Measurements from ENCODE around the gene HOXB7.
A peak's percentile ranks its signal among the peaks of the same experiment; 100 is the strongest.

The HOXB7 gene

GRCh38 chr17:48592057-48592514, 18.7 kb downstream of the HOXB7 start:
- Mint-ChIP-seq H3K9me3 (no peaks in the 10 kb centered on the region), H3K36me3 (ENCODE audit: low read depth) (no peaks in the 10 kb centered on the region), H3K27ac (no peak overlapping the region), H3K4me1 (ENCODE audit: low read depth) (peaks cover 41% of the 10 kb centered on the region), H3K27me3 (peaks cover 98% of the 10 kb centered on the region), H3K4me3 (peak overlapping the region; percentile 33)
- DNase-seq: no peak

GRCh38 chr17:48591255-48592056, 19.4 kb downstream of the HOXB7 start:
- Mint-ChIP-seq H3K36me3 (ENCODE audit: low read depth) (no peaks in the 10 kb centered on the region), H3K4me3 (no peak overlapping the region), H3K9me3 (no peaks in the 10 kb centered on the region), H3K27me3 (peaks cover 98% of the 10 kb centered on the region), H3K27ac (no peak overlapping the region), H3K4me1 (ENCODE audit: low read depth) (peaks cover 38% of the 10 kb centered on the region)
- no peak for DNase-seq

- Mint-ChIP-seq H3K4me3 (no peak overlapping the region), H3K27me3 (peaks cover 99% of the 10 kb centered on the region), H3K36me3 (ENCODE audit: low read depth) (no peaks in the 10 kb centered on the region), H3K9me3 (no peaks in the 10 kb centered on the region), H3K27ac (no peak overlapping the region), H3K4me1 (ENCODE audit: low read depth) (peaks cover 41% of the 10 kb centered on the region)
- no peak for DNase-seq
These were observed 20.1 kb downstream of the HOXB7 start for GRCh38 chr17:48590607-48591161.

GRCh38 chr17:48589831-48590606, 20.8 kb downstream of the HOXB7 start, which contains the start of gene HOXB3:
Gene HOXB3 (minus strand): TSS chr17:48590241. CDS start chr17:48552474, 37,767 bp downstream.
- H3K4me1 Mint-ChIP-seq (ENCODE audit: low read depth): peaks cover 46% of the 10 kb centered on the region
- H3K27me3 Mint-ChIP-seq: peaks cover 99% of the 10 kb centered on the region
- no peaks in the 10 kb centered on the region for H3K9me3 Mint-ChIP-seq
- H3K4me3 Mint-ChIP-seq: no peak within 1 kb of the TSS
- peaks cover 2% of the 10 kb centered on the region for H3K36me3 Mint-ChIP-seq (ENCODE audit: low read depth)
- H3K27ac Mint-ChIP-seq: no peak within 1 kb of the TSS
- DNase-seq: no peak

- Mint-ChIP-seq H3K36me3 (ENCODE audit: low read depth) (peaks cover 2% of the 10 kb centered on the region), H3K9me3 (no peaks in the 10 kb centered on the region), H3K27ac (no peak overlapping the region), H3K27me3 (peaks cover 99% of the 10 kb centered on the region), H3K4me1 (ENCODE audit: low read depth) (peaks cover 49% of the 10 kb centered on the region), H3K4me3 (no peak overlapping the region)
- no peak for DNase-seq
These were observed 21.6 kb downstream of the HOXB7 start for GRCh38 chr17:48589060-48589830.

GRCh38 chr17:48588528-48588927, 22.3 kb downstream of the HOXB7 start:
- no peak overlapping the region for H3K27ac Mint-ChIP-seq
- H3K27me3 Mint-ChIP-seq: peaks cover 99% of the 10 kb centered on the region
- H3K4me3 Mint-ChIP-seq: no peak overlapping the region
- peaks cover 2% of the 10 kb centered on the region for H3K36me3 Mint-ChIP-seq (ENCODE audit: low read depth)
- no peaks in the 10 kb centered on the region for H3K9me3 Mint-ChIP-seq
- DNase-seq: no peak
- peaks cover 43% of the 10 kb centered on the region for H3K4me1 Mint-ChIP-seq (ENCODE audit: low read depth)

- H3K9me3 Mint-ChIP-seq: no peaks in the 10 kb centered on the region
- H3K27me3 Mint-ChIP-seq: peaks cover 99% of the 10 kb centered on the region
- H3K27ac Mint-ChIP-seq: no peak overlapping the region
- peaks cover 2% of the 10 kb centered on the region for H3K36me3 Mint-ChIP-seq (ENCODE audit: low read depth)
- H3K4me1 Mint-ChIP-seq (ENCODE audit: low read depth): peaks cover 38% of the 10 kb centered on the region
- H3K4me3 Mint-ChIP-seq: no peak overlapping the region
- no peak for DNase-seq
These were observed 22.8 kb downstream of the HOXB7 start for GRCh38 chr17:48588074-48588415.

- Mint-ChIP-seq H3K4me3 (no peak overlapping the region), H3K27me3 (peaks cover 99% of the 10 kb centered on the region), H3K9me3 (no peaks in the 10 kb centered on the region), H3K4me1 (ENCODE audit: low read depth) (peaks cover 35% of the 10 kb centered on the region), H3K36me3 (ENCODE audit: low read depth) (peaks cover 2% of the 10 kb centered on the region), H3K27ac (no peak overlapping the region)
- no peak for DNase-seq
These were observed 23.3 kb downstream of the HOXB7 start for GRCh38 chr17:48587276-48588073.

- no peaks in the 10 kb centered on the region for H3K9me3 Mint-ChIP-seq
- peak overlapping the region; percentile 85 for H3K4me3 Mint-ChIP-seq
- peak; percentile 51 for DNase-seq
- peaks cover 2% of the 10 kb centered on the region for H3K36me3 Mint-ChIP-seq (ENCODE audit: low read depth)
- peaks cover 35% of the 10 kb centered on the region for H3K4me1 Mint-ChIP-seq (ENCODE audit: low read depth)
- H3K27ac Mint-ChIP-seq: no peak overlapping the region
- H3K27me3 Mint-ChIP-seq: peaks cover 98% of the 10 kb centered on the region
These were observed 24.2 kb downstream of the HOXB7 start for GRCh38 chr17:48586355-48587258.

- peaks cover 98% of the 10 kb centered on the region for H3K27me3 Mint-ChIP-seq
- no peak overlapping the region for H3K27ac Mint-ChIP-seq
- no peaks in the 10 kb centered on the region for H3K9me3 Mint-ChIP-seq
- peaks cover 2% of the 10 kb centered on the region for H3K36me3 Mint-ChIP-seq (ENCODE audit: low read depth)
- H3K4me1 Mint-ChIP-seq (ENCODE audit: low read depth): peaks cover 46% of the 10 kb centered on the region
- no peak for DNase-seq
- H3K4me3 Mint-ChIP-seq: no peak overlapping the region
These were observed 26.5 kb downstream of the HOXB7 start for GRCh38 chr17:48584223-48584741.

GRCh38 chr17:48583708-48584222, 27.1 kb downstream of the HOXB7 start:
- Mint-ChIP-seq H3K36me3 (ENCODE audit: low read depth) (peaks cover 2% of the 10 kb centered on the region), H3K4me1 (ENCODE audit: low read depth) (peaks cover 51% of the 10 kb centered on the region), H3K27ac (no peak overlapping the region)

GRCh38 chr17:48582750-48583069, 28.1 kb downstream of the HOXB7 start:
- peaks cover 93% of the 10 kb centered on the region for H3K27me3 Mint-ChIP-seq
- DNase-seq: no peak
- no peaks in the 10 kb centered on the region for H3K9me3 Mint-ChIP-seq
- peaks cover 2% of the 10 kb centered on the region for H3K36me3 Mint-ChIP-seq (ENCODE audit: low read depth)
- peak overlapping the region; percentile 57 for H3K4me3 Mint-ChIP-seq
- H3K4me1 Mint-ChIP-seq (ENCODE audit: low read depth): peaks cover 55% of the 10 kb centered on the region
- no peak overlapping the region for H3K27ac Mint-ChIP-seq

More at GRCh38 chr17:48583708-48584222, 27.1 kb downstream of the HOXB7 start:
- Mint-ChIP-seq H3K27me3 (peaks cover 98% of the 10 kb centered on the region), H3K4me3 (no peak overlapping the region), H3K9me3 (no peaks in the 10 kb centered on the region)
- DNase-seq: no peak

Data from activated T-cell treated with anti-CD3 and anti-CD28 coated beads, Interleukin-2, amount 50 U/mL, for 24 hours (primary cell).